HG03135 (cell line): ENCODE results near the gene HK1.
"Not testable (repeated sequence)": the region's sequence is repeated elsewhere in the genome, so short reads cannot be mapped to it uniquely, and the experiment has no call there.

ENCODE experiments used
- ATAC-seq: cut with Tn5 transposase; IDR thresholded peaks from one replicate; pipeline ENCODE4 v1.9.1; 2021; ENCODE audit warnings: mild to moderate bottlenecking, moderate library complexity; ENCODE audit not compliant: unreplicated experiment

HK1 gene

GRCh38 chr10:69306421-69306820, 28.1 kb downstream of the HK1 start:
- ATAC-seq: no peak

- ATAC-seq: no peak
These were observed 29.1 kb downstream of the HK1 start for GRCh38 chr10:69307434-69307833.

- not testable (repeated sequence) for ATAC-seq
These were observed 30.0 kb downstream of the HK1 start for GRCh38 chr10:69308304-69308703.

- ATAC-seq: no peak
These were observed 33.0 kb downstream of the HK1 start for GRCh38 chr10:69311309-69311708.

GRCh38 chr10:69312528-69312927, 34.2 kb downstream of the HK1 start:
- no peak for ATAC-seq

- no peak for ATAC-seq
These were observed 36.8 kb downstream of the HK1 start for GRCh38 chr10:69315100-69315542.

GRCh38 chr10:69315610-69316312, 37.5 kb downstream of the HK1 start:
- no peak for ATAC-seq

- ATAC-seq: no peak
These were observed 38.2 kb downstream of the HK1 start for GRCh38 chr10:69316313-69317059.

GRCh38 chr10:69317175-69317604, 38.9 kb downstream of the HK1 start:
- peak; percentile 49 for ATAC-seq

- ATAC-seq: peak; percentile 28
These were observed 39.4 kb downstream of the HK1 start for GRCh38 chr10:69317626-69318105.

GRCh38 chr10:69318106-69318866, 40.0 kb downstream of the HK1 start:
- peak; percentile 77 for ATAC-seq

GRCh38 chr10:69318867-69319727, 40.8 kb downstream of the HK1 start:
- ATAC-seq: peak; percentile 21

GRCh38 chr10:69319841-69320316, 41.6 kb downstream of the HK1 start:
- no peak for ATAC-seq

- ATAC-seq: no peak
These were observed 42.2 kb downstream of the HK1 start for GRCh38 chr10:69320521-69320920.

GRCh38 chr10:69321039-69321715, 42.9 kb downstream of the HK1 start:
- no peak for ATAC-seq

- ATAC-seq: no peak
These were observed 43.6 kb downstream of the HK1 start for GRCh38 chr10:69321865-69322264.

GRCh38 chr10:69322346-69322745, 44.0 kb downstream of the HK1 start:
- ATAC-seq: not testable (repeated sequence)

- ATAC-seq: no peak
These were observed 45.3 kb downstream of the HK1 start for GRCh38 chr10:69323622-69324021.

- ATAC-seq: no peak
These were observed 46.3 kb downstream of the HK1 start for GRCh38 chr10:69324583-69324982.
